GM20000 (cell line): ENCODE measurements around the gene AKAP8L.
A peak's percentile ranks its signal among the peaks of the same experiment; 100 is the strongest.
"Not testable (repeated sequence)": the region's sequence is repeated elsewhere in the genome, so short reads cannot be mapped to it uniquely, and the experiment has no call there.

Experiments
- DNase-seq: peaks from one replicate; pipeline ENCODE4 v3.0.0; 2012; ENCODE audit warnings: low spot score
- TF ChIP-seq, protein P1 (sequence below): IDR thresholded peaks from 2 replicates; pipeline ENCODE4 v1.5.1; 2012; ENCODE audit warnings: mild to moderate bottlenecking, control low read depth; ENCODE audit errors: extremely low read depth, missing control alignments

The AKAP8L gene

DNA sequence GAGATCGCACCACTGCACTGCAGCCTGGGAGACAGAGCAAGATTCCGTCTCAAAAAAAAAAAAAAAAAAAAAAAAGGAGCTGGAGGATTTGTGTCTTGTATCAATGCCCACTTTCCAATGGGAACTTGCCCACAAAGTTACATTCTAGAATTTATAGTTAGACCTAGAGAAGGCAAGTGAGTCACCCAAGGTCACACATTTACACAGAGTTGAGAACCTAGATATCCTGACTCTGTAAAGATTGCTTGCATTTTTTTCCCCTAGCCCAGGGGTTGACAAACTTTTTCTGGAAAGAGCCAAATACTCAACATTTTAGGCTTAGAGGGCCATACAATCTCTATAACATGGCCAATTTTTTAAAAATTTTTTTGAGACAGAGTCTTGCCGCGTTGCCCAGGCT, 78.7 kb downstream of the AKAP8L start:
- TF ChIP-seq, protein P1, sequence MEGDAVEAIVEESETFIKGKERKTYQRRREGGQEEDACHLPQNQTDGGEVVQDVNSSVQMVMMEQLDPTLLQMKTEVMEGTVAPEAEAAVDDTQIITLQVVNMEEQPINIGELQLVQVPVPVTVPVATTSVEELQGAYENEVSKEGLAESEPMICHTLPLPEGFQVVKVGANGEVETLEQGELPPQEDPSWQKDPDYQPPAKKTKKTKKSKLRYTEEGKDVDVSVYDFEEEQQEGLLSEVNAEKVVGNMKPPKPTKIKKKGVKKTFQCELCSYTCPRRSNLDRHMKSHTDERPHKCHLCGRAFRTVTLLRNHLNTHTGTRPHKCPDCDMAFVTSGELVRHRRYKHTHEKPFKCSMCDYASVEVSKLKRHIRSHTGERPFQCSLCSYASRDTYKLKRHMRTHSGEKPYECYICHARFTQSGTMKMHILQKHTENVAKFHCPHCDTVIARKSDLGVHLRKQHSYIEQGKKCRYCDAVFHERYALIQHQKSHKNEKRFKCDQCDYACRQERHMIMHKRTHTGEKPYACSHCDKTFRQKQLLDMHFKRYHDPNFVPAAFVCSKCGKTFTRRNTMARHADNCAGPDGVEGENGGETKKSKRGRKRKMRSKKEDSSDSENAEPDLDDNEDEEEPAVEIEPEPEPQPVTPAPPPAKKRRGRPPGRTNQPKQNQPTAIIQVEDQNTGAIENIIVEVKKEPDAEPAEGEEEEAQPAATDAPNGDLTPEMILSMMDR = no peak
- no peak for DNase-seq

DNA sequence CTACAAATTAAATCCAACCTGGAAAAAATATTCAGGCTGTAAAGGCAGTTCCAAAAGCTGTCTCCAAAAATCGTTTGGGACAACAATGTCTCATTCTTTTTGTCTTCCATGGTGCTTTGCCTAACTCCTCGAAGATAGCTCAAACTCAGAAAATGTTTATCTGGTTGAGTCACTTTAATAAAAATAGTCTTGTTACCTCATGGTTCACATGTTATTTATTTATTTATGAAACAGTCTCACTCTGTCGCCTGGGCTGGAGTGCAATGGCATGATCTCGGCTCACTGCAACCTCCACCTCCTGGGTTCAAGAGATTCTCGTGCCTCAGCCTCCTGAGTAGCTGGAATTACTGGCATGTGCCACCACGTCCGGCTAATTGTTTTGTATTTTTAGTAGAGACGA, 81.6 kb downstream of the AKAP8L start:
- no peak for DNase-seq
- TF ChIP-seq, protein P1 = no peak

DNA sequence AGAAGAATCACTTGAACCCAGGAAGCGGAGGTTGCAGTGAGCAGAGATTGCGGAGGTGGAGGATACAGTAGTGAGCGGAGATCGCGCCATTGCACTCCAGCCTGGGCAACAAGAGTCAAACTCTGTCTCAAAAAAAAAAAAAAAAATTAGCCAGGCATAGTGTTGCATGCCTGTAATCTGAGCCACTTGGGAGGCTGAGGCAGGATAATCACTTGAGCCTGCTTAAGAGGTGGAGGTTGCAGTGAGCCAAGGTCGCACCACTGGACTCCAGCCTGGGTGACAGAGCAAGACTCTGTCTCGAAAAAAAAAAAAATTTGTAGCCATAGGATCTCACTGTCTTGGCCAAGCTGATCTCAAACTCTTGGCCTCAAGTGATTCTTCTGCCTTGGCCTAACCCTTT, 82.8 kb downstream of the AKAP8L start:
- not testable (repeated sequence) for DNase-seq

DNA sequence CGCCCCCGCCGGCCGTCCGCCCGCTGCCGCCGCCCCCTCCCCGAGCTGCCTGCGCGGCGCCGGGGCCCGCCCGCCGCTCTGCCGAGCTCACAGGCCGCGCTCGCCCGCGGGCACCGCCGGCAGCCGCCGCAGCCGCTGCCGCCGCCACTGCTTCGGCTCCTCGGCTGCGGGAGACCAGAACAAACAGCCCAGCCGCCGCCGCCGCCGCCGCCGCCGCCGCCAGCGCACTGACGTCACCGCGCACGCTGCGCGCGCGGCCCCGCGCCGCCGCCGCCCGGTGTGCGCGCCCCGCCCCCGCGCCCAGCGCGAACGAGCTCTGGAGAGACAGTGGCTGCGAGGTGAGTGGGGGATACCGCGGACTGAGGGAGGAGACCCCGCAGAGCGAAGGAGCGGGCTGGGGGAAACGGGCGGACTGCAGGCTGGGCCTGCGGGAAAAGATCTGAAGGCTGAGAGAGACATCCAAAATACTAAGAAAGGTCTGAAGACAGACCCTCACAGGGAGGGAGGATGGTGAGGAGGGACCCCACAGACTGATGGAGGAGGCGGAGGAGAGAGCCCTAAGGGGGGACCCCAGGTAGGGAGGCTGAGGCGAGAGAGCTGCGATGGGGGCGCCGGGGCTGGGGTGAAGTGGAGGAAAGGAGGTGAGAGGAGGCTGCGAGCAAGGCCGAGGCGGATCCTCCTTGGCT, 86.3 kb downstream of the AKAP8L start, which contains the start of gene BRD4:
TSS of gene BRD4 (minus strand) at position 229 of the 686 bp plus-strand sequence. CDS start 59,440 bp downstream, outside the sequence.
- peak; percentile 92 for DNase-seq
- TF ChIP-seq, protein P1 = no peak

DNA sequence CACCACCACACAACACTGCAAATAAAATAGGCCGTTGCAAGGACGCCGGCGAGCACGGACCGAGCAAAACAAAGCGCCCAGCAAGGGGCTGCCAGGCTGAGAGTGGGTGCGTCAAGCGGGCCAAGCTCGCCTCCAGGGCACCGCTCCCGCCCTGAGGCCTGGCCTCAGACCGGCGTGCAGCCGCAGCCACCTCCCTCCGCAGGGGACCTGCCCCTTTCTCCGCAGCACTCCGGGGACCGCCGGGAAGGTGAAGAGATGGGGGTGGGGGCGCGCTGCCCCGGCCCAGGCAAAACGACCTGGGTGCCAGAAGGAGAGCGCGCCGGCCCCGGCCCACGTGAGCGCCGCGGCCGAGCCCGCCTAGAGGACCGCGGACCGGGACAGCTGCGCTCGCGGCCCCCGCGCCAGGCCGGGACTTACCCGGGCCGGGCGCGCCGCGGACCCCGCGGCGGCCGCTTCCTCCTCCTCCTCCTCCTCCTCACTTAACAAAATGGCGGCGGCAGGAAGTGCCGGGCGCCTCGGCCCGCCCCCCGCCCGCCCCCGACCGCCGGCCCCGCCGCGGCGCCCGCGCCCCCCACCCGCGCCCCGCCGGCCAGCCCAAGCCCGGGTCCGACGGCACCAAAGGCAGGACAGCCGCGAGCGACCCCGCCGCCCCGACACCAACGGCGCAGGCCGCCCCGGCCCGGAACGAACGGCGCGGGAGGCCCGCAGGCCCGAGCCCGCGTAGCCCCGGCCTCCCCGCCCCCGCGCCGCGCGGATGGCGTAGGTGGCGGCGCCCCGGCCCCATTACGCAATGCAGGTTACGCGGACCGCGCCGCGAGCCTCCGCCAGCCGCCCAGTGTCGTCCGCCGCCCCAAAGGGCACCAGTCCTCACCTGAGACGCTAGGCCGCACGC, 87.1 kb downstream of the AKAP8L start:
- peak; percentile 88 for DNase-seq
- TF ChIP-seq, protein P1 = no peak

DNA sequence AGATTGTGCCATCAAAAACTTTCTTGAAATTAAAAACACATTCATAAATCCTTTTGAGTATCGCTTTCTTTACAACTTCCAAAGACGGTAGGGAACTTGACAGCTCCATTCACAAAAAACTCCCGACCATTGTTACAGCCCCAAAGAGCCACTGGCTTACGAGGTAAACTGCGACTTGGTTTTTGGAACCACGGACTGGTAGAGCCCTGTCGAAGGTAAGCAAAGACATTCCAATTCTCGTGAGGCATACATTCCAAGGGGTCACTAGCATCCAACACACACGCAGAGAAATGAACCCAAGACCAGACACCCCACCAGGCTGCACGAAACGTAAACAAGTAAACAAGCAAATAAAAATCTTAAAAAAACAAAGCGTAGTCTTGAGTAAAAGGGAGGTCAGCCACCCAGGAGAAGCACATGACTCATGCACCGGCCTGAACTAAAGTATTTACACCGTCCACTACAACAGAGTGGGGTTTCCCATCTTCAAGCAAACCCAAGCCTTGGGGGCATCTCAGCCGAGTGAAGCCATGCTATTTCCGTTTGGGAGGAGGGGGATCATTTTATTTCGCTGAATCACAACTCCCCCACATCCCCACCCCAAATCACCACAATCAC, 87.9 kb downstream of the AKAP8L start:
- DNase-seq = peak; percentile 49
- TF ChIP-seq, protein P1 = no peak
